NT2/D1 (cell line): ENCODE results near the gene DNAH1.

ENCODE experiments used
- DNase-seq: peaks from one replicate; pipeline ENCODE4 v3.0.0-alpha.2; 2011; ENCODE audit warnings: low read depth, low spot score
- H3K27me3 ChIP-seq: 2 replicates; pipeline ENCODE4 v1.6.0; 2011; ENCODE audit warnings: mild to moderate bottlenecking; ENCODE audit not compliant: insufficient read length, insufficient read depth
- H3K36me3 ChIP-seq: 2 replicates; pipeline ENCODE4 v1.6.1; 2011; ENCODE audit warnings: mild to moderate bottlenecking, low read length, mixed read lengths; ENCODE audit not compliant: insufficient read depth, insufficient read length
- H3K4me1 ChIP-seq: 2 replicates; pipeline ENCODE4 v1.5.1; 2011; ENCODE audit not compliant: insufficient read depth, insufficient read length
- H3K4me3 ChIP-seq: 2 replicates; pipeline ENCODE4 v1.5.1; 2011; ENCODE audit warnings: low read depth; ENCODE audit not compliant: insufficient read length
- H3K9ac ChIP-seq: 2 replicates; pipeline ENCODE4 v1.6.0; 2011; ENCODE audit warnings: low read depth; ENCODE audit not compliant: insufficient read length
- H3K9me3 ChIP-seq: 2 replicates; pipeline ENCODE4 v1.5.1; 2011; ENCODE audit warnings: mild to moderate bottlenecking, low read length; ENCODE audit not compliant: insufficient read depth
- SUZ12 ChIP-seq: IDR thresholded peaks from 2 replicates; pipeline ENCODE4 v1.6.1; 2011; ENCODE audit not compliant: insufficient read length, insufficient read depth; ENCODE audit errors: extremely low read depth
- YY1 ChIP-seq: IDR thresholded peaks from 2 replicates; pipeline ENCODE4 v1.6.1; 2011; ENCODE audit not compliant: insufficient read length, insufficient read depth
- ZNF274 ChIP-seq: IDR thresholded peaks from 2 replicates; pipeline ENCODE4 v1.6.1; 2011; ENCODE audit warnings: mild to moderate bottlenecking, low read depth, low read length

DNAH1 gene

DNA sequence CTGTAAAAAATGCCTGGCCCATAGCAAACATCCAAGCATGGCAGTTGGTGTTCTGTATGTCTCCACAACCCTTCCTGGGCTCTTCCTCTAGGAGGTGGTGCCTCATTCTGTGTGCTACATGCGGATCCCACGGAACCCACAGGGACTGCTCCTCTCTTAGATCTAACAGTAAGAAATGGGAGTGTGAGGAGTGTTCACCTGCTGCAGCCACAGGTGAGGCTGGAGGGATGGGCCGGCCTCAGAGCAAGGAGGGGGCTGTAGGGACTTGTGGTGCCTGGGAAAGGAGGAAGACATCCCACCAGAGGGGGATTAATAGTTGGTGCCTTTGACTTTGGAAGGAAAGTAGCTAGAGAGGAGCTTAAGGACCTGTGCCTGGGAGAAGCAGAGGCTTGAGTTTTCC, 106.5 kb downstream of the DNAH1 start:
- H3K36me3 ChIP-seq = no peaks in the 10 kb centered on the region
- no peak overlapping the region for H3K4me3 ChIP-seq
- peaks cover 3% of the 10 kb centered on the region for H3K4me1 ChIP-seq
- H3K9ac ChIP-seq = no peak overlapping the region
- no peaks in the 10 kb centered on the region for H3K27me3 ChIP-seq
- no peak for TF ChIP-seq ZNF274
- TF ChIP-seq SUZ12 = no peak
- TF ChIP-seq YY1 = no peak
- no peak for DNase-seq
- no peaks in the 10 kb centered on the region for H3K9me3 ChIP-seq

DNA sequence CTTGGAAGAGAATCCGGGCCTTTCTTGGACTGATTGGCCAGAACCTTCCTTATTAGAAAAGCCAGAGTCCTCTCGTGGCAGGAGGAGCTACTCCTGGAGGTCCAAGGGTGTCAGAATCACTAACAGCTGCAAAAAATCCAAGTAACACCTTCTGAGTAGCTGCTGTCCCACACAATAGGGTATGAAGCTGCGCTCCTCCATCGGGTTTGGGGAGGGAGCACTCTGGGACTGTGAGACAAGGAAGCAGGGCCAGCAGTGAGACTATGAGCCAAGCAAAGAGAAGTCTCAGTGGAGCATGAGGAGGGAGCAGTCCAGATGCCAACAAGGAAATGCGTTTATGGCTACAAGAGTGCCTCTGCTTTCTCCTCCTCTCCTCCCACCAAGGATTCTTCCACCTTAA, 107.1 kb downstream of the DNAH1 start:
- no peaks in the 10 kb centered on the region for H3K27me3 ChIP-seq
- H3K4me3 ChIP-seq = no peak overlapping the region
- no peaks in the 10 kb centered on the region for H3K9me3 ChIP-seq
- H3K9ac ChIP-seq = no peak overlapping the region
- no peak for TF ChIP-seq SUZ12
- no peak for TF ChIP-seq ZNF274
- no peak for TF ChIP-seq YY1
- H3K4me1 ChIP-seq = peaks cover 3% of the 10 kb centered on the region
- DNase-seq = no peak
- H3K36me3 ChIP-seq = no peaks in the 10 kb centered on the region

DNA sequence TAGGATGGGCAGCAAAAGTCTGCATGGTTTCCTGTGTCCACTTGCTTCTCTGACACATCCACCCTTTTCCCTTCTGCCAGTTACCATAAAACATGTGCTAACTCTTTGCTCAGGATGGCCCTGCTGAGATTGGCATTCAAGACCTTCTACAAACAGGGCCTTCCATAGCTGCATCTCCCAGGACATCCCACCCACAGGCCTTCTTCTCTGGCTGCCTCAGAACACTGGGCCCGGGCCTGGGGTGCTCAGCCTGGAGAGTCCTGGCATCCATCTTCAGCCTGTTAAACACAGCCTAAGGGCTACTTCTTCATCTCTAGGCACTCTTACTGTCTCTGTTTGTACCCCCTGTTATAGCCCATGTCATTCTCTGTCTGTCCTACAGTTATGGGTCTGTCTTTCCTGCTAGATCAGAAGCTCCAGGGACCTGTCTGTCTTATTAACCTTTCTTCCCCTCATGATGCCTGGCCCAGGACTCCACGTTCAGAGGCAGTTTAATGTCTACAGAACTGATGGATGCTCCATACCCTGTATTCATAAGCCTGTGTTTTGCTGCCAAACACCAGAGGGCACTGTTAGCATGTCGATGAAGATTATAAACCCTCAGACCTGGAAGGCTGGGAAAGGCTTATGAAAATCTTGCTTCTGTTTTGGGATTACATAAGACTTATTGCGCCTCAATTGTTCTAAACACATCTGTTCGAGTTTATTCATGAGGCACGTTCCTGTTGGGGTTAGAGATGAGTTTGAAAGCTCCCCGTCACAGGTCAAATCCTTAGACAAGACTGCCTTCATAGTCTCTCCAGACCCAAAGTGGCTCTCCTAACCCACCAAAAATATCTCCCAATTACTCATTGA, 112.3 kb downstream of the DNAH1 start:
- Histone ChIP-seq H3K9ac (no peak overlapping the region), H3K27me3 (no peaks in the 10 kb centered on the region), H3K36me3 (no peaks in the 10 kb centered on the region), H3K4me1 (no peaks in the 10 kb centered on the region), H3K4me3 (no peak overlapping the region), H3K9me3 (no peaks in the 10 kb centered on the region)
- peak; percentile 50 for DNase-seq
- TF ChIP-seq YY1 (no peak), ZNF274 (no peak), SUZ12 (no peak)

GRCh38 chr3:52429031-52429430, 112.9 kb downstream of the DNAH1 start:
- DNase-seq = no peak
- Histone ChIP-seq H3K4me3 (no peak overlapping the region), H3K4me1 (peaks cover 2% of the 10 kb centered on the region), H3K9me3 (no peaks in the 10 kb centered on the region), H3K9ac (no peak overlapping the region), H3K27me3 (no peaks in the 10 kb centered on the region), H3K36me3 (no peaks in the 10 kb centered on the region)
- TF ChIP-seq ZNF274 = no peak
- TF ChIP-seq YY1 = no peak
- no peak for TF ChIP-seq SUZ12

GRCh38 chr3:52429779-52430415, 113.8 kb downstream of the DNAH1 start:
- H3K9me3 ChIP-seq = no peaks in the 10 kb centered on the region
- no peak overlapping the region for H3K9ac ChIP-seq
- H3K36me3 ChIP-seq = no peaks in the 10 kb centered on the region
- peaks cover 2% of the 10 kb centered on the region for H3K4me1 ChIP-seq
- no peak for DNase-seq
- no peak for TF ChIP-seq SUZ12
- TF ChIP-seq YY1 = no peak
- TF ChIP-seq ZNF274 = no peak
- no peaks in the 10 kb centered on the region for H3K27me3 ChIP-seq
- H3K4me3 ChIP-seq = no peak overlapping the region

DNA sequence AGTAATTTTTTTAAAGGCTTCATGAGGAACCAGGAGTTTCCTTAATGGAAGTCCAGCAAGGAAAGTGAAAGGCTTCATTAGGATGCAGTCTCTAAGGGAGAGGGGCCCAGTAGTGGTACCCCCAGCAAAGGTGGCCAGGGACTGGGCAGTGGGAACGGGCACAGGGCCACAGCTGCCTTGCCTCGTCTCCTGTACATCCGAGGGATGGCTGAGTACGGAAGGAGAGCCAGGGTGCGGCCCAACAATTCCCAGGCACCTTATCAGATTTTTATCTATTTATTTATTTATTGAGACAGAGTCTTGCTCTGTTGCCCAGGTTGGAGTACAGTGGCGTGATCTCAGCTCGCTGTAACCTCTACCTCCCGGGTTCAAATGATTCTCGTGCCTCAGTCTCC, 114.3 kb downstream of the DNAH1 start:
- Histone ChIP-seq H3K9me3 (no peaks in the 10 kb centered on the region), H3K27me3 (no peaks in the 10 kb centered on the region), H3K36me3 (no peaks in the 10 kb centered on the region), H3K4me3 (no peak overlapping the region), H3K4me1 (peaks cover 2% of the 10 kb centered on the region), H3K9ac (no peak overlapping the region)
- no peak for TF ChIP-seq YY1
- no peak for TF ChIP-seq ZNF274
- TF ChIP-seq SUZ12 = no peak
- no peak for DNase-seq

DNA sequence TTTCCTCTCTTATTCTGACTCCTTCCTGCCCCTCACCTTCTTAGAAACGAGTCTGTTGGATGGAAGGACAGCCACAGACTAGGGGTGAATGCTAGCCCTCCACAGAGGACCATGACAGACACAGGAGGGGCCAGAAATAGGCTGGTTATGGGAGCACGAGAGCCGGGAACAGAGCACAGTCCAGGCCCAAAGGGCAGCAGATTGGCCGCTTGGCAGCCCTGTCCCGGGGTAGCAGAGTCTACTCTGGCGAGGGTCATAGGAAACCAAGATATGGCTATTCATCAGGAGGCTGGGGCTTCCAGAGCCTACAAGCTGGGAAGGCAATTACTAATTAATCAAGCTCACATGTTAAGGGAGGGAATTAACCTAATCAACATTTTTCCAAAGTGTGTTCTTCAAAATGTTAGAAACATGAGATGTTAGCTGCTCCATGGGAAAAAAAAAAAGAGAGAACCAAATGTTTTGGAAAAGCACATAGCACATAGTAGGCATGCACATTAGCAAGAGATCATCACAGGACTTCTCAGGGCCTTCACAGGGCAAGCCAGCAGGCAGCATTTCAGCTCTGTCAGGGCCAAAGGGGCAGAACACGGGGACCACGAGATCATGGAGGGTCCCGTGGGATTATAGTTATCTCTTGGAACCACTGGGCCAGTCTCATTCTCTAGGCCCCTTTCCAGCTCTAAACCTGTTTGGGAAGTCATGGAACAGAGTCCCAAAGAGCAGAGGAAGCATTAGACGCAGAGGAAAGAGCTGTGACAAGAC, 115.5 kb downstream of the DNAH1 start:
- DNase-seq = no peak
- Histone ChIP-seq H3K4me3 (no peak overlapping the region), H3K36me3 (no peaks in the 10 kb centered on the region), H3K9ac (no peak overlapping the region), H3K4me1 (peaks cover 2% of the 10 kb centered on the region), H3K9me3 (no peaks in the 10 kb centered on the region), H3K27me3 (no peaks in the 10 kb centered on the region)
- TF ChIP-seq YY1 (no peak), ZNF274 (no peak), SUZ12 (no peak)
